ENCODE results near the gene CALD1. TPM values are rescaled to one million over a fixed set of nuclear protein-coding genes. Genes with fewer than 3 reads are reported as not detected.

CALD1 gene
- total and polyA plus RNA-seq, 8 donors, result 146 to 1,007 (median 302) TPM

DNA sequence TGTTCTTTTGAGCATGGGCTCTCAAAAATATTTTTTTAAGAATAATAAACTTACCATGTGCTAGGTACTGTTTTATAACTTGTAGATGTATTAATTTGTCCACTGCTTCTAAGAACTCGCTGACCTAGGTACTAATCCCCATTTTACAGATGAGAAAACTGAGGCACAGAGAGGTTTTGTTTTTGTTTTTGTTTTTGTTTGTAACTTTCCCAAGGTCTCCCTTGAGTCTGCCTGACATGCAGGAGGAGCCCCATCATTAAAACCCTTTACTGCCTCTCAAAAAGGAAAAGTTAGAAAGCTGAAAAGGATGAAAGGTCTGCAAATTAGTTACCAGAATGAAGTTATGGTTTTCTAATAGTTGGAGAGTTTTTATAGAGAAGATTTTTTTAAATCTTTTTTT is 168.4 kb downstream of the CALD1 start:
- Histone ChIP-seq H3K27me3 (no peaks in the 10 kb centered on the region), H3K36me3 (peaks cover 20 to 74% (median 53%) of the 10 kb centered on the region in 4 donors), H3K4me3 (no peak overlapping the region), H3K4me1 (peaks cover 0 to 9% (median 4%) of the 10 kb centered on the region in 4 donors), H3K27ac (peak overlapping the region in 1 of 5 donors; percentile 55), H3K9me3 (no peaks in the 10 kb centered on the region)
- TF ChIP-seq POLR2A (IDR thresholded peaks at IDR 0.05), result no peak
- TF ChIP-seq, protein P1, sequence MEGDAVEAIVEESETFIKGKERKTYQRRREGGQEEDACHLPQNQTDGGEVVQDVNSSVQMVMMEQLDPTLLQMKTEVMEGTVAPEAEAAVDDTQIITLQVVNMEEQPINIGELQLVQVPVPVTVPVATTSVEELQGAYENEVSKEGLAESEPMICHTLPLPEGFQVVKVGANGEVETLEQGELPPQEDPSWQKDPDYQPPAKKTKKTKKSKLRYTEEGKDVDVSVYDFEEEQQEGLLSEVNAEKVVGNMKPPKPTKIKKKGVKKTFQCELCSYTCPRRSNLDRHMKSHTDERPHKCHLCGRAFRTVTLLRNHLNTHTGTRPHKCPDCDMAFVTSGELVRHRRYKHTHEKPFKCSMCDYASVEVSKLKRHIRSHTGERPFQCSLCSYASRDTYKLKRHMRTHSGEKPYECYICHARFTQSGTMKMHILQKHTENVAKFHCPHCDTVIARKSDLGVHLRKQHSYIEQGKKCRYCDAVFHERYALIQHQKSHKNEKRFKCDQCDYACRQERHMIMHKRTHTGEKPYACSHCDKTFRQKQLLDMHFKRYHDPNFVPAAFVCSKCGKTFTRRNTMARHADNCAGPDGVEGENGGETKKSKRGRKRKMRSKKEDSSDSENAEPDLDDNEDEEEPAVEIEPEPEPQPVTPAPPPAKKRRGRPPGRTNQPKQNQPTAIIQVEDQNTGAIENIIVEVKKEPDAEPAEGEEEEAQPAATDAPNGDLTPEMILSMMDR (IDR thresholded peaks at IDR 0.05), result no peak
- TF ChIP-seq POLR2AphosphoS5 (IDR thresholded peaks at IDR 0.05), result no peak
- TF ChIP-seq EP300 (IDR thresholded peaks at IDR 0.05), result no peak
- no peak for DNase-seq
- intact Hi-C loops (cut with DNase I; ENCODE audit: low total_unique reads), result no loop called here
- WGBS, 5 donors, result 90 to 95% (median 94%) methylated on average over 1 of the region's 1 CpG

- H3K4me1 ChIP-seq, result peaks cover 0 to 6% (median 2%) of the 10 kb centered on the region in 4 donors
- TF ChIP-seq POLR2AphosphoS5 (IDR thresholded peaks at IDR 0.05), result no peak
- no peak for TF ChIP-seq EP300 (IDR thresholded peaks at IDR 0.05)
- TF ChIP-seq, protein P1 (IDR thresholded peaks at IDR 0.05), result no peak
- TF ChIP-seq POLR2A (IDR thresholded peaks at IDR 0.05), result no peak
- H3K27ac ChIP-seq, result peak overlapping the region in 2 of 5 donors; percentile 10 to 55
- intact Hi-C loops (cut with DNase I; ENCODE audit: low total_unique reads), result no loop called here
- H3K4me3 ChIP-seq, result no peak overlapping the region
- H3K36me3 ChIP-seq, result peaks cover 20 to 78% (median 55%) of the 10 kb centered on the region in 4 donors
- no peak for DNase-seq
- no peaks in the 10 kb centered on the region for H3K27me3 ChIP-seq
- 73 to 88% (median 87%) methylated on average over 4 of the region's 4 CpGs for WGBS, 5 donors
- no peaks in the 10 kb centered on the region for H3K9me3 ChIP-seq
Measured at GRCh38 chr7:134948246-134948645, 168.8 kb downstream of the CALD1 start.

GRCh38 chr7:134948736-134949135 is 169.3 kb downstream of the CALD1 start:
- Histone ChIP-seq H3K4me1 (peaks cover 0 to 1% (median under 1%) of the 10 kb centered on the region in 4 donors), H3K4me3 (no peak overlapping the region), H3K9me3 (no peaks in the 10 kb centered on the region), H3K27ac (peak overlapping the region in 2 of 5 donors; percentile 10 to 55), H3K27me3 (no peaks in the 10 kb centered on the region), H3K36me3 (peaks cover 20 to 83% (median 57%) of the 10 kb centered on the region in 4 donors)
- DNase-seq, result no peak
- intact Hi-C loops (cut with DNase I; ENCODE audit: low total_unique reads), result no loop called here
- 84 to 88% (median 85%) methylated on average over 1 of the region's 1 CpG for WGBS, 5 donors
- TF ChIP-seq, protein P1 (IDR thresholded peaks at IDR 0.05), result no peak

GRCh38 chr7:134949171-134949570 is 169.7 kb downstream of the CALD1 start:
- WGBS, 5 donors, result 65 to 71% (median 71%) methylated on average over 3 of the region's 3 CpGs
- intact Hi-C loops (cut with DNase I; ENCODE audit: low total_unique reads), result no loop called here
- Histone ChIP-seq H3K4me1 (peaks cover 0 to 6% (median 0%) of the 10 kb centered on the region in 4 donors), H3K36me3 (peaks cover 20 to 84% (median 58%) of the 10 kb centered on the region in 4 donors), H3K4me3 (no peak overlapping the region), H3K27me3 (no peaks in the 10 kb centered on the region), H3K27ac (peak overlapping the region in 2 of 5 donors; percentile 10 to 55), H3K9me3 (no peaks in the 10 kb centered on the region)
- no peak for TF ChIP-seq POLR2A (IDR thresholded peaks at IDR 0.05)
- TF ChIP-seq POLR2AphosphoS5 (IDR thresholded peaks at IDR 0.05), result no peak
- no peak for TF ChIP-seq EP300 (IDR thresholded peaks at IDR 0.05)
- TF ChIP-seq, protein P1 (IDR thresholded peaks at IDR 0.05), result no peak
- DNase-seq, result no peak

Measured in stomach (tissue), 9 donors.